Loucy (cell line): Measurements from ENCODE around the gene CCDC107.
A peak's percentile ranks its signal among the peaks of the same experiment; 100 is the strongest.
"Not testable (repeated sequence)": the region's sequence is repeated elsewhere in the genome, so short reads cannot be mapped to it uniquely, and the experiment has no call there.

Source experiments
- H2AFZ ChIP-seq: fragments of 200-600 bp; sonication (generic); 2 replicates; pipeline ENCODE4 v1.6.0; 2016; ENCODE audit warnings: antibody characterized with exemption, mild to moderate bottlenecking, low read length, moderate library complexity
- H3F3A ChIP-seq: fragments of 200-600 bp; 2 replicates; pipeline ENCODE4 v1.6.0; 2016; ENCODE audit warnings: antibody characterized with exemption, low read depth, mild to moderate bottlenecking
- H3K27me3 ChIP-seq: fragments of 200-600 bp; sonication (generic); 2 replicates; pipeline ENCODE4 v1.6.1; 2014; ENCODE audit warnings: low read length, mild to moderate bottlenecking; ENCODE audit not compliant: insufficient read depth, poor library complexity, severe bottlenecking
- H3K36me3 ChIP-seq: fragments of 200-600 bp; sonication (generic); 2 replicates; pipeline ENCODE4 v1.6.1; 2016; ENCODE audit warnings: low read length; ENCODE audit not compliant: insufficient read depth
- H3K4me1 ChIP-seq: fragments of 200-600 bp; sonication (generic); 2 replicates; pipeline ENCODE4 v1.5.1; 2014; ENCODE audit warnings: low read length, mild to moderate bottlenecking; ENCODE audit not compliant: insufficient read depth, poor library complexity, severe bottlenecking
- H3K4me2 ChIP-seq: fragments of 200-600 bp; sonication (generic); 2 replicates; pipeline ENCODE4 v1.6.0; 2014; ENCODE audit warnings: antibody characterized with exemption, low read length, low read depth, mild to moderate bottlenecking; ENCODE audit not compliant: poor library complexity, severe bottlenecking
- H3K4me3 ChIP-seq: fragments of 200-600 bp; sonication (generic); 2 replicates; pipeline ENCODE4 v1.5.1; 2014; ENCODE audit warnings: low read length, mild to moderate bottlenecking, mixed read lengths; ENCODE audit not compliant: poor library complexity, severe bottlenecking
- H3K79me2 ChIP-seq: fragments of 200-600 bp; sonication (generic); 2 replicates; pipeline ENCODE4 v1.6.1; 2014; ENCODE audit warnings: low read length; ENCODE audit not compliant: insufficient read depth
- H3K9ac ChIP-seq: fragments of 200-600 bp; sonication (generic); 2 replicates; pipeline ENCODE4 v1.6.0; 2014; ENCODE audit warnings: mild to moderate bottlenecking, low read depth, low read length, moderate library complexity; ENCODE audit not compliant: poor library complexity, severe bottlenecking
- H3K9me2 ChIP-seq: fragments of 200-600 bp; sonication (generic); replicated peaks from 2 replicates; pipeline ENCODE4 v1.6.1; 2016; ENCODE audit warnings: low read depth, low read length, mixed read lengths
- H3K9me3 ChIP-seq: fragments of 200-600 bp; sonication (generic); 2 replicates; pipeline ENCODE4 v1.6.1; 2014; ENCODE audit warnings: mild to moderate bottlenecking, antibody characterized with exemption, low read length, low read depth; ENCODE audit not compliant: insufficient read depth
- H4K20me1 ChIP-seq: fragments of 200-600 bp; sonication (generic); 2 replicates; pipeline ENCODE4 v1.6.0; 2014; ENCODE audit warnings: antibody characterized with exemption, low read length, mild to moderate bottlenecking; ENCODE audit not compliant: insufficient read depth, poor library complexity, severe bottlenecking
- CTCF ChIP-seq: fragments of 200-600 bp; sonication (generic); conservative IDR thresholded peaks from 2 replicates; pipeline ENCODE4 v1.5.1; 2014; ENCODE audit warnings: mild to moderate bottlenecking, antibody characterized with exemption, low read length
- EZH2phosphoT487 ChIP-seq: fragments of 200-600 bp; IDR thresholded peaks from 2 replicates; pipeline ENCODE4 v1.6.1; 2018; ENCODE audit warnings: antibody characterized with exemption, mild to moderate bottlenecking, moderate library complexity, borderline replicate concordance

CCDC107 gene

GRCh38 chr9:35635730-35636129 lies 22.4 kb upstream of the CCDC107 start:
- Histone ChIP-seq H3K4me2 (peak overlapping the region; percentile 60), H3K9ac (peak overlapping the region; percentile 50)

GRCh38 chr9:35636135-35636876 lies 21.8 kb upstream of the CCDC107 start:
- no peaks in the 10 kb centered on the region for H3K27me3 ChIP-seq
- no peaks in the 10 kb centered on the region for H3K36me3 ChIP-seq
- H3F3A ChIP-seq: no peaks in the 10 kb centered on the region
- H3K4me3 ChIP-seq: peak overlapping the region; percentile 43
- no peaks in the 10 kb centered on the region for H4K20me1 ChIP-seq
- H3K4me2 ChIP-seq: peak overlapping the region; percentile 60
- peak overlapping the region; percentile 50 for H3K9ac ChIP-seq
- H3K9me3 ChIP-seq: no peaks in the 10 kb centered on the region
- peak overlapping the region; percentile 71 for H2AFZ ChIP-seq
- no peaks in the 10 kb centered on the region for H3K9me2 ChIP-seq
- no peaks in the 10 kb centered on the region for H3K79me2 ChIP-seq
- TF ChIP-seq CTCF (no peak), EZH2phosphoT487 (no peak)
- peaks cover 39% of the 10 kb centered on the region for H3K4me1 ChIP-seq

More at GRCh38 chr9:35635730-35636129, 22.4 kb upstream of the CCDC107 start:
- Histone ChIP-seq H4K20me1 (no peaks in the 10 kb centered on the region), H2AFZ (peak overlapping the region; percentile 71), H3K36me3 (no peaks in the 10 kb centered on the region), H3K4me1 (peaks cover 39% of the 10 kb centered on the region), H3K4me3 (peak overlapping the region; percentile 43), H3K9me2 (no peaks in the 10 kb centered on the region), H3K9me3 (no peaks in the 10 kb centered on the region), H3K79me2 (no peaks in the 10 kb centered on the region), H3K27me3 (no peaks in the 10 kb centered on the region), H3F3A (no peaks in the 10 kb centered on the region)
- TF ChIP-seq CTCF: no peak
- TF ChIP-seq EZH2phosphoT487: no peak

- H3K79me2 ChIP-seq, H3K4me3 ChIP-seq, H4K20me1 ChIP-seq, H3K9me3 ChIP-seq, H3K27me3 ChIP-seq, H3K4me2 ChIP-seq, H3K36me3 ChIP-seq, H3F3A ChIP-seq, H2AFZ ChIP-seq, H3K9me2 ChIP-seq: not testable (repeated sequence)
- peak overlapping the region; percentile 50 for H3K9ac ChIP-seq
- H3K4me1 ChIP-seq: peaks cover 39% of the 10 kb centered on the region
These were observed 21.2 kb upstream of the CCDC107 start for GRCh38 chr9:35636877-35637246.

- H3K36me3 ChIP-seq, H4K20me1 ChIP-seq, H3F3A ChIP-seq, H3K4me2 ChIP-seq, H3K9me3 ChIP-seq, H3K27me3 ChIP-seq, H2AFZ ChIP-seq, H3K9me2 ChIP-seq, H3K79me2 ChIP-seq, H3K9ac ChIP-seq, H3K4me3 ChIP-seq: not testable (repeated sequence)
- peaks cover 39% of the 10 kb centered on the region for H3K4me1 ChIP-seq
These were observed 20.6 kb upstream of the CCDC107 start for GRCh38 chr9:35637427-35637955.

GRCh38 chr9:35638751-35639150 lies 19.3 kb upstream of the CCDC107 start:
- not testable (repeated sequence) for H3K9ac ChIP-seq, H2AFZ ChIP-seq

GRCh38 chr9:35639225-35639624 lies 18.9 kb upstream of the CCDC107 start:
- not testable (repeated sequence) for H3K4me3 ChIP-seq, H4K20me1 ChIP-seq, H3K9me2 ChIP-seq, H3K79me2 ChIP-seq, H3K36me3 ChIP-seq, H3F3A ChIP-seq, H3K9ac ChIP-seq, H3K9me3 ChIP-seq, H3K27me3 ChIP-seq, H2AFZ ChIP-seq
- peak overlapping the region; percentile 46 for H3K4me2 ChIP-seq
- H3K4me1 ChIP-seq: peaks cover 39% of the 10 kb centered on the region

More at GRCh38 chr9:35638751-35639150, 19.3 kb upstream of the CCDC107 start:
- H3K9me3 ChIP-seq, H3K4me3 ChIP-seq, H4K20me1 ChIP-seq, H3F3A ChIP-seq, H3K79me2 ChIP-seq, H3K36me3 ChIP-seq, H3K9me2 ChIP-seq, H3K27me3 ChIP-seq: not testable (repeated sequence)
- Histone ChIP-seq H3K4me2 (peak overlapping the region; percentile 46), H3K4me1 (peaks cover 39% of the 10 kb centered on the region)
